Measurements from ENCODE around the gene RPRML.
"Not testable (repeated sequence)": the region's sequence is repeated elsewhere in the genome, so short reads cannot be mapped to it uniquely, and the experiment has no call there.

RPRML gene

GRCh38 chr17:46975287-46975686 is 3.8 kb downstream of the RPRML start:
- no peak for DNase-seq

GRCh38 chr17:46974086-46974485 is 5.0 kb downstream of the RPRML start:
- no peak for DNase-seq

- no peak for DNase-seq
These were observed 6.7 kb downstream of the RPRML start for GRCh38 chr17:46972346-46972745.

GRCh38 chr17:46971647-46972300 is 7.3 kb downstream of the RPRML start:
- DNase-seq = no peak

- DNase-seq = no peak
These were observed 10.2 kb downstream of the RPRML start for GRCh38 chr17:46968896-46969295.

- DNase-seq = no peak
These were observed 10.7 kb downstream of the RPRML start for GRCh38 chr17:46968224-46968834.

- DNase-seq = no peak
These were observed 14.5 kb downstream of the RPRML start for GRCh38 chr17:46964315-46965265.

GRCh38 chr17:46963571-46963970 is 15.5 kb downstream of the RPRML start:
- no peak for DNase-seq

- no peak for DNase-seq
These were observed 16.7 kb downstream of the RPRML start for GRCh38 chr17:46962374-46962790.

GRCh38 chr17:46960152-46960551 is 18.9 kb downstream of the RPRML start:
- DNase-seq = no peak

GRCh38 chr17:46958041-46958591 is 20.9 kb downstream of the RPRML start:
- no peak for DNase-seq

- DNase-seq = not testable (repeated sequence)
These were observed 25.9 kb downstream of the RPRML start for GRCh38 chr17:46953191-46953590.

- DNase-seq = no peak
These were observed 26.9 kb downstream of the RPRML start for GRCh38 chr17:46952115-46952514.

GRCh38 chr17:46951706-46952105 is 27.3 kb downstream of the RPRML start:
- DNase-seq = no peak

- no peak for DNase-seq
These were observed 27.9 kb downstream of the RPRML start for GRCh38 chr17:46950997-46951621.

GRCh38 chr17:46950342-46950996 is 28.6 kb downstream of the RPRML start:
- DNase-seq = no peak

GRCh38 chr17:46949291-46950174 is 29.5 kb downstream of the RPRML start:
- no peak for DNase-seq

- DNase-seq = no peak
These were observed 30.5 kb downstream of the RPRML start for GRCh38 chr17:46948544-46948943.

- DNase-seq = no peak
These were observed 31.8 kb downstream of the RPRML start for GRCh38 chr17:46947216-46947615.

GRCh38 chr17:46944931-46945330 is 34.1 kb downstream of the RPRML start:
- DNase-seq = no peak

Data from CD4-positive, alpha-beta T cell treated with Interferon gamma for 1 hour (primary cell).